HepG2 (cell line): ENCODE data around the gene C20orf204. TPM values are rescaled to one million over a fixed set of nuclear protein-coding genes. Genes with fewer than 3 reads are reported as not detected.

Experiments used
- AHR ChIP-seq: IDR thresholded peaks from 2 replicates; pipeline ENCODE4 v1.6.1; 2018; ENCODE audit warnings: missing genetic modification reagents, missing compliant biosample characterization
- ARNTL ChIP-seq: sonication (generic); formaldehyde crosslinking; IDR thresholded peaks from 2 replicates; pipeline ENCODE4 v1.4.0; 2020; ENCODE audit warnings: mild to moderate bottlenecking, missing genetic modification reagents
- CCAR2 ChIP-seq: fragments of 200-400 bp; formaldehyde crosslinking; optimal IDR thresholded peaks from 2 replicates; pipeline ENCODE3; 2018; ENCODE audit warnings: low read depth, mild to moderate bottlenecking, low read length, moderate library complexity
- ELF4 ChIP-seq: sonication (generic); formaldehyde crosslinking; IDR thresholded peaks from 2 replicates; pipeline ENCODE4 v1.5.0; 2020; ENCODE audit warnings: missing genetic modification reagents, mild to moderate bottlenecking, moderate library complexity, borderline replicate concordance
- ETV5 ChIP-seq: IDR thresholded peaks from 2 replicates; pipeline ENCODE4 v1.6.1; 2018; ENCODE audit warnings: missing biosample characterization, missing genetic modification reagents, inconsistent platforms, borderline replicate concordance
- FLYWCH1 ChIP-seq: sonication (generic); formaldehyde crosslinking; IDR thresholded peaks from 2 replicates; pipeline ENCODE4 v1.8.1; 2023; ENCODE audit warnings: mild to moderate bottlenecking, missing genetic modification reagents
- HES4 ChIP-seq: sonication (generic); formaldehyde crosslinking; IDR thresholded peaks from 2 replicates; pipeline ENCODE4 v1.9.0; 2021; ENCODE audit warnings: mild to moderate bottlenecking, missing genetic modification reagents, borderline replicate concordance
- JUN ChIP-seq: sonication (generic); formaldehyde crosslinking; IDR thresholded peaks from 2 replicates; pipeline ENCODE4 v1.4.0; 2020; ENCODE audit warnings: mild to moderate bottlenecking, missing genetic modification reagents
- LCORL ChIP-seq, 2 experiments: fragments of 450-650 bp in 1 of 2; sonication (generic) in 1 of 2; formaldehyde crosslinking in 1 of 2; IDR thresholded peaks; 2 replicates each; pipeline versions ENCODE4 v1.5.0 to v1.6.1; 2017 to 2020; ENCODE audit warnings: antibody characterized with exemption in 1 of 2, missing genetic modification reagents in 1 of 2
- MTF1 ChIP-seq: sonication (generic); formaldehyde crosslinking; IDR thresholded peaks from 2 replicates; pipeline ENCODE4 v1.5.0; 2020; ENCODE audit warnings: missing genetic modification reagents
- MYNN ChIP-seq: sonication (generic); formaldehyde crosslinking; IDR thresholded peaks from 2 replicates; pipeline ENCODE4 v1.4.0; 2020; ENCODE audit warnings: mild to moderate bottlenecking, low read depth, missing genetic modification reagents
- NFE2L2 ChIP-seq: fragments of 150-350 bp; IDR thresholded peaks from 2 replicates; pipeline ENCODE4 v1.6.1; 2014; ENCODE audit warnings: low read length
- STAG1 ChIP-seq: sonication (generic); formaldehyde crosslinking; IDR thresholded peaks from 2 replicates; pipeline ENCODE4 v1.4.0; 2020; ENCODE audit warnings: missing genetic modification reagents
- TGIF2 ChIP-seq: IDR thresholded peaks from 2 replicates; pipeline ENCODE4 v1.6.1; 2016; ENCODE audit warnings: control low read depth, missing compliant biosample characterization
- THYN1 ChIP-seq: sonication (generic); formaldehyde crosslinking; IDR thresholded peaks from 2 replicates; pipeline ENCODE4 v1.8.1; 2023; ENCODE audit warnings: low read depth, mild to moderate bottlenecking, moderate library complexity, missing genetic modification reagents, borderline replicate concordance
- ZBTB1 ChIP-seq: sonication (generic); formaldehyde crosslinking; IDR thresholded peaks from 2 replicates; pipeline ENCODE4 v1.4.0; 2020; ENCODE audit warnings: missing genetic modification reagents, borderline replicate concordance
- ZBTB20 ChIP-seq: sonication (generic); formaldehyde crosslinking; IDR thresholded peaks from 2 replicates; pipeline ENCODE4 v1.8.1; 2023; ENCODE audit warnings: missing genetic modification reagents, low read depth, mild to moderate bottlenecking, borderline replicate concordance
- ZNF282 ChIP-seq: fragments of 450-650 bp; IDR thresholded peaks from 2 replicates; pipeline ENCODE4 v1.6.1; 2018; ENCODE audit not compliant: partially characterized antibody
- ZNF7 ChIP-seq: IDR thresholded peaks from 2 replicates; pipeline ENCODE4 v1.6.1; 2016; ENCODE audit warnings: missing biosample characterization, missing genetic modification reagents
- ZZZ3 ChIP-seq: sonication (generic); formaldehyde crosslinking; IDR thresholded peaks from 2 replicates; pipeline ENCODE4 v1.4.0; 2020; ENCODE audit warnings: missing genetic modification reagents, mild to moderate bottlenecking, borderline replicate concordance
- polyA plus RNA-seq, 8 experiments: library from polyadenylated mRNA; depleted of rRNA in 3 of 8; stranded (reverse) in 7 of 8; unstranded in 1 of 8; fragments of >200 nt; fragmentation: Illumina TruSeq in 4 of 8; extraction: Trizol in 4 of 8; gene quantifications; 2 replicates each; pipeline versions ENCODE4 v1.2.1 to v1.2.3, GENCODE V29; 2011 to 2016; ENCODE audit warnings: low read depth in 4 of 8, missing spikeins in 1 of 8, mixed read lengths in 1 of 8; ENCODE audit not compliant: insufficient read depth in 1 of 8
- total RNA-seq, 5 experiments: library from RNA; depleted of rRNA; stranded (reverse); fragments of >200 nt; fragmentation: Illumina TruSeq; extraction: Trizol; gene quantifications; 2 replicates each; pipeline ENCODE4 v1.2.3, GENCODE V29; 2016; ENCODE audit warnings: low read depth in 1 of 5
- TF ChIP-seq, protein P1 (sequence below): IDR thresholded peaks from 2 replicates; pipeline ENCODE4 v1.6.1; 2016; ENCODE audit warnings: missing compliant biosample characterization, missing genetic modification reagents, borderline replicate concordance
- TF ChIP-seq, protein P2 (sequence below): sonication (generic); formaldehyde crosslinking; conservative IDR thresholded peaks from 2 replicates; pipeline ENCODE4 v1.8.0; 2022; ENCODE audit warnings: mild to moderate bottlenecking, moderate library complexity, missing genetic modification reagents
- TF ChIP-seq, protein P3 (sequence below): sonication (generic); formaldehyde crosslinking; IDR thresholded peaks from 2 replicates; pipeline ENCODE4 v1.5.0; 2020; ENCODE audit warnings: mild to moderate bottlenecking, missing genetic modification reagents, borderline replicate concordance

C20orf204 gene
- total and polyA plus RNA-seq, 2 of the 13 experiments (the other 11 are each of a cell fraction or from before 2014, with no cell fraction given) = 22.1 to 80.0 TPM

DNA sequence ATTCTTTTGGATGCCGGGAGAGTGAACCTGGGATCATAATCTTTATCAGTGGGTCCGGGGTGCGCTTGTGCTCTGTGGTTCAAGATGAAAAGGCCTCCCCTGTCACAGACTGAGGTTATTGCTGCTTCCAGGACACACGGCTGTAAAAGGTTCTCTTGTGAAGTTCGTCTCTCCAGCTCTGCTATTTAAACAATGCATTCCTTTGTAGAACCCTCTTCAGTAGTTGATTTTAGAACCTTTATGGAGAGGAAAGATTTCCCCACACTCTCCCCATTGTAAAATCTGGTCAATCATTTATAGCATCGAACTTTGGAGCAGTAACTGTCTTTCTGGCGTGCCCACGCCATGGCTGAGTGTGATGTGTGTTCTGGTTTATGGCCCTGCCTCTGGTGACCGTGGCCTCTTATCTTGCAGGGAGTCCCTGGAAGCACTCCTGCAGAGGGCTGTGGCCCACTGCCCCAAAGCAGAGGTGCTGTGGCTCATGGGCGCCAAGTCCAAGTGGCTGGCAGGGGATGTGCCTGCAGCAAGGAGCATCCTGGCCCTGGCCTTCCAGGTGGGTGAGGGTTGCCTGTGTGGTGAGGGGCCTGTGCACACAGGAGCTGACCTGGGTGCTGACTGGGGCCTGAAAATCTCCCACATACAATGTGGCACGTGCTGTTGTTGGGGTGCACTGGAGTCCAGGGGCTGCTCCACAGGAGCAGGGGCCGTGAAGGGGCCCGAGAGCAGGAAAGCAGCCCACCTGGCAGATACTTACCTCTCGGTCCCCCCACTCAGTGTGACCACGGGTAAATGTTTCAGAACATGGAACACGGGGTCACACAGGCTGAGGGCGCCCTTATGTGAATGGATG lies 11.6 kb upstream of the C20orf204 start (continued):
- TF ChIP-seq, protein P1, sequence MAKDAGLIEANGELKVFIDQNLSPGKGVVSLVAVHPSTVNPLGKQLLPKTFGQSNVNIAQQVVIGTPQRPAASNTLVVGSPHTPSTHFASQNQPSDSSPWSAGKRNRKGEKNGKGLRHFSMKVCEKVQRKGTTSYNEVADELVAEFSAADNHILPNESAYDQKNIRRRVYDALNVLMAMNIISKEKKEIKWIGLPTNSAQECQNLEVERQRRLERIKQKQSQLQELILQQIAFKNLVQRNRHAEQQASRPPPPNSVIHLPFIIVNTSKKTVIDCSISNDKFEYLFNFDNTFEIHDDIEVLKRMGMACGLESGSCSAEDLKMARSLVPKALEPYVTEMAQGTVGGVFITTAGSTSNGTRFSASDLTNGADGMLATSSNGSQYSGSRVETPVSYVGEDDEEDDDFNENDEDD = no peak; the same call in 1 of the 2 replicates
- no peak for TF ChIP-seq MYNN
- 0 out of 2 replicates have a peak, but pooled peaks have one; percentile 25 for TF ChIP-seq ZBTB1 (CRISPR knock-in tag)
- peak; percentile 46; the same call in 1 of the 2 replicates for TF ChIP-seq ZNF7 (CRISPR knock-in tag)
- no peak for TF ChIP-seq ARNTL (CRISPR knock-in tag)
- no peak for TF ChIP-seq NFE2L2
- no peak for TF ChIP-seq HES4 (CRISPR knock-in tag)
- peak; percentile 25; the same call in 1 of the 2 replicates for TF ChIP-seq STAG1 (CRISPR knock-in tag)
- TF ChIP-seq TGIF2 = no peak; the same call in 1 of the 2 replicates
- no peak for TF ChIP-seq ELF4 (CRISPR knock-in tag)
- TF ChIP-seq ZZZ3 (CRISPR knock-in tag) = no peak
- 0 out of 2 replicates have a peak, but pooled peaks have one; percentile 54 for TF ChIP-seq JUN
- TF ChIP-seq, protein P2, sequence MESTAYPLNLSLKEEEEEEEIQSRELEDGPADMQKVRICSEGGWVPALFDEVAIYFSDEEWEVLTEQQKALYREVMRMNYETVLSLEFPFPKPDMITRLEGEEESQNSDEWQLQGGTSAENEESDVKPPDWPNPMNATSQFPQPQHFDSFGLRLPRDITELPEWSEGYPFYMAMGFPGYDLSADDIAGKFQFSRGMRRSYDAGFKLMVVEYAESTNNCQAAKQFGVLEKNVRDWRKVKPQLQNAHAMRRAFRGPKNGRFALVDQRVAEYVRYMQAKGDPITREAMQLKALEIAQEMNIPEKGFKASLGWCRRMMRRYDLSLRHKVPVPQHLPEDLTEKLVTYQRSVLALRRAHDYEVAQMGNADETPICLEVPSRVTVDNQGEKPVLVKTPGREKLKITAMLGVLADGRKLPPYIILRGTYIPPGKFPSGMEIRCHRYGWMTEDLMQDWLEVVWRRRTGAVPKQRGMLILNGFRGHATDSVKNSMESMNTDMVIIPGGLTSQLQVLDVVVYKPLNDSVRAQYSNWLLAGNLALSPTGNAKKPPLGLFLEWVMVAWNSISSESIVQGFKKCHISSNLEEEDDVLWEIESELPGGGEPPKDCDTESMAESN (CRISPR knock-in tag) = peak; percentile 70; the same call in 1 of the 2 replicates
- TF ChIP-seq, protein P3, sequence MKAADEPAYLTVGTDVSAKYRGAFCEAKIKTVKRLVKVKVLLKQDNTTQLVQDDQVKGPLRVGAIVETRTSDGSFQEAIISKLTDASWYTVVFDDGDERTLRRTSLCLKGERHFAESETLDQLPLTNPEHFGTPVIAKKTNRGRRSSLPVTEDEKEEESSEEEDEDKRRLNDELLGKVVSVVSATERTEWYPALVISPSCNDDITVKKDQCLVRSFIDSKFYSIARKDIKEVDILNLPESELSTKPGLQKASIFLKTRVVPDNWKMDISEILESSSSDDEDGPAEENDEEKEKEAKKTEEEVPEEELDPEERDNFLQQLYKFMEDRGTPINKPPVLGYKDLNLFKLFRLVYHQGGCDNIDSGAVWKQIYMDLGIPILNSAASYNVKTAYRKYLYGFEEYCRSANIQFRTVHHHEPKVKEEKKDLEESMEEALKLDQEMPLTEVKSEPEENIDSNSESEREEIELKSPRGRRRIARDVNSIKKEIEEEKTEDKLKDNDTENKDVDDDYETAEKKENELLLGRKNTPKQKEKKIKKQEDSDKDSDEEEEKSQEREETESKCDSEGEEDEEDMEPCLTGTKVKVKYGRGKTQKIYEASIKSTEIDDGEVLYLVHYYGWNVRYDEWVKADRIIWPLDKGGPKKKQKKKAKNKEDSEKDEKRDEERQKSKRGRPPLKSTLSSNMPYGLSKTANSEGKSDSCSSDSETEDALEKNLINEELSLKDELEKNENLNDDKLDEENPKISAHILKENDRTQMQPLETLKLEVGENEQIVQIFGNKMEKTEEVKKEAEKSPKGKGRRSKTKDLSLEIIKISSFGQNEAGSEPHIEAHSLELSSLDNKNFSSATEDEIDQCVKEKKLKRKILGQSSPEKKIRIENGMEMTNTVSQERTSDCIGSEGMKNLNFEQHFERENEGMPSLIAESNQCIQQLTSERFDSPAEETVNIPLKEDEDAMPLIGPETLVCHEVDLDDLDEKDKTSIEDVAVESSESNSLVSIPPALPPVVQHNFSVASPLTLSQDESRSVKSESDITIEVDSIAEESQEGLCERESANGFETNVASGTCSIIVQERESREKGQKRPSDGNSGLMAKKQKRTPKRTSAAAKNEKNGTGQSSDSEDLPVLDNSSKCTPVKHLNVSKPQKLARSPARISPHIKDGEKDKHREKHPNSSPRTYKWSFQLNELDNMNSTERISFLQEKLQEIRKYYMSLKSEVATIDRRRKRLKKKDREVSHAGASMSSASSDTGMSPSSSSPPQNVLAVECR = peak; percentile 81
- TF ChIP-seq AHR = peak; percentile 85; the same call in 1 of the 2 replicates
- TF ChIP-seq ZBTB20 (CRISPR knock-in tag) = no peak
- peak; percentile 41 for TF ChIP-seq ETV5 (CRISPR knock-in tag)
- no peak for TF ChIP-seq MTF1 (CRISPR knock-in tag)
- peak; percentile 24 for TF ChIP-seq CCAR2
- TF ChIP-seq ZNF282 = no peak
- no peak for TF ChIP-seq FLYWCH1 (CRISPR knock-in tag)
- no peak for TF ChIP-seq THYN1 (CRISPR knock-in tag)
- peak; percentile 68 for TF ChIP-seq LCORL (IDR thresholded peaks at IDR 0.05)
- peak; percentile 75 for TF ChIP-seq LCORL (CRISPR knock-in tag; IDR thresholded peaks at IDR 0.05)
